Astrocyte of the cerebellum (primary cell): Measurements from ENCODE around the gene ALS2CL.

ENCODE experiments used
- DNase-seq: peaks from one replicate; pipeline ENCODE4 v3.0.0-alpha.2; 2011; ENCODE audit warnings: low read depth
- H3K4me3 ChIP-seq: 2 replicates; pipeline ENCODE4 v1.5.1; 2011; ENCODE audit warnings: mild to moderate bottlenecking, low read depth, low read length, moderate library complexity
- CTCF ChIP-seq: IDR thresholded peaks from 2 replicates; pipeline ENCODE4 v1.5.1; 2012; ENCODE audit warnings: low read length, low read depth, moderate library complexity, mild to moderate bottlenecking; ENCODE audit errors: missing control alignments
- in situ Hi-C: cut with HindIII; loops from 2 replicates; pipeline ENCODE4 v1.10.0; 2017; ENCODE audit warnings: low sequenced_read_pairs

Gene ALS2CL

GRCh38 chr3:46711760-46712159, 18.3 kb upstream of the ALS2CL start:
- no peak for DNase-seq
- TF ChIP-seq CTCF = no peak
- in situ Hi-C loops = no loop called here
- H3K4me3 ChIP-seq = no peak overlapping the region

GRCh38 chr3:46711305-46711704, 17.8 kb upstream of the ALS2CL start:
- TF ChIP-seq CTCF = no peak
- DNase-seq = no peak
- H3K4me3 ChIP-seq = no peak overlapping the region
- in situ Hi-C loops = no loop called here

GRCh38 chr3:46710671-46711295, 17.3 kb upstream of the ALS2CL start:
- no peak overlapping the region for H3K4me3 ChIP-seq
- in situ Hi-C loops = no loop called here
- DNase-seq = no peak
- TF ChIP-seq CTCF = no peak

GRCh38 chr3:46710229-46710628, 16.8 kb upstream of the ALS2CL start:
- in situ Hi-C loops = no loop called here
- no peak for DNase-seq
- no peak for TF ChIP-seq CTCF
- no peak overlapping the region for H3K4me3 ChIP-seq

- no peak for DNase-seq
- no peak for TF ChIP-seq CTCF
- H3K4me3 ChIP-seq = no peak overlapping the region
- in situ Hi-C loops = no loop called here
These were observed 16.2 kb upstream of the ALS2CL start for GRCh38 chr3:46709721-46710120.

- H3K4me3 ChIP-seq = no peak overlapping the region
- no peak for TF ChIP-seq CTCF
- in situ Hi-C loops = no loop called here
- no peak for DNase-seq
These were observed 15.7 kb upstream of the ALS2CL start for GRCh38 chr3:46709157-46709654.
